ENCODE measurements around the gene PLA2G12A.

DNA sequence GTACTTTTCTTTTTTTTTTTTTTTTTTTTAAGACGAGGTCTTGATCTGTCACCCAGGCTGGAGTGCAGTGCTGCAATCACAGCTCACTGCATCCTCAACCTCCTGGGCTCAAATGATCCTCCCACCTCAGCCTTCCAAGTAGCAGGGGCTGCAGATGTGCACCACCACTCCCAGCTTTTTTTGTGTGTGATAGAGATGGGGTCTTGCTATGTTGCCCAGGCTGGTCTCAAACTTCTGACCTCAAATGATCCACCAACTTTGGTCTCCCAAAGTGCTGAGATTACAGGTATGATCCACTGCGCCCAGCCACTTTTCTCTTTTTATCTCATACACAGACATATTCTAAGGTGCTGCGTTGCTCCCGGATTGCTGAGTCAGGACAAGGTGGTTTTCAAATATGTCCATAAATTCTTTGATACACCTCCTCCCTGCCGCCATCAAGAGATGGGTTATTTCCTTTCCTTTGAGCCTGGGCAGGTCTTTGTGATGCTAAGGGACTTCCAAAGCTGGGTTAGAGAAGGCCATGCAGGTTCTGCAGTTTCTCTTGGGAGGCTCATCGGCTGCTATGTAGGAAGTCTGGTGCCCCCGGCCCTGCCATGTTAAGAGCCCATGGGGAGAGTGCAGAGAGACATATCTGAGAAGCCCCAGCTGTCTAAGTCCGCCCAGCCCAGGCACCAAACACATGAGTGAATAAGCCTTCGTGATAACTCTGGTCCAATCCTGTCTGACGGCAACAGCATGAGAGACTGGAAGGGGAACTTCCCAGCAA lies 8.4 kb upstream of the PLA2G12A start:
- no peak for TF ChIP-seq TCF12 (IDR thresholded peaks at IDR 0.05)
- TF ChIP-seq, protein P1, sequence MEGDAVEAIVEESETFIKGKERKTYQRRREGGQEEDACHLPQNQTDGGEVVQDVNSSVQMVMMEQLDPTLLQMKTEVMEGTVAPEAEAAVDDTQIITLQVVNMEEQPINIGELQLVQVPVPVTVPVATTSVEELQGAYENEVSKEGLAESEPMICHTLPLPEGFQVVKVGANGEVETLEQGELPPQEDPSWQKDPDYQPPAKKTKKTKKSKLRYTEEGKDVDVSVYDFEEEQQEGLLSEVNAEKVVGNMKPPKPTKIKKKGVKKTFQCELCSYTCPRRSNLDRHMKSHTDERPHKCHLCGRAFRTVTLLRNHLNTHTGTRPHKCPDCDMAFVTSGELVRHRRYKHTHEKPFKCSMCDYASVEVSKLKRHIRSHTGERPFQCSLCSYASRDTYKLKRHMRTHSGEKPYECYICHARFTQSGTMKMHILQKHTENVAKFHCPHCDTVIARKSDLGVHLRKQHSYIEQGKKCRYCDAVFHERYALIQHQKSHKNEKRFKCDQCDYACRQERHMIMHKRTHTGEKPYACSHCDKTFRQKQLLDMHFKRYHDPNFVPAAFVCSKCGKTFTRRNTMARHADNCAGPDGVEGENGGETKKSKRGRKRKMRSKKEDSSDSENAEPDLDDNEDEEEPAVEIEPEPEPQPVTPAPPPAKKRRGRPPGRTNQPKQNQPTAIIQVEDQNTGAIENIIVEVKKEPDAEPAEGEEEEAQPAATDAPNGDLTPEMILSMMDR (IDR thresholded peaks at IDR 0.05) = no peak
- TF ChIP-seq, protein P2, sequence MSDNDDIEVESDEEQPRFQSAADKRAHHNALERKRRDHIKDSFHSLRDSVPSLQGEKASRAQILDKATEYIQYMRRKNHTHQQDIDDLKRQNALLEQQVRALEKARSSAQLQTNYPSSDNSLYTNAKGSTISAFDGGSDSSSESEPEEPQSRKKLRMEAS (IDR thresholded peaks at IDR 0.05; ENCODE audit: low read depth) = no peak
- TF ChIP-seq, protein P3, sequence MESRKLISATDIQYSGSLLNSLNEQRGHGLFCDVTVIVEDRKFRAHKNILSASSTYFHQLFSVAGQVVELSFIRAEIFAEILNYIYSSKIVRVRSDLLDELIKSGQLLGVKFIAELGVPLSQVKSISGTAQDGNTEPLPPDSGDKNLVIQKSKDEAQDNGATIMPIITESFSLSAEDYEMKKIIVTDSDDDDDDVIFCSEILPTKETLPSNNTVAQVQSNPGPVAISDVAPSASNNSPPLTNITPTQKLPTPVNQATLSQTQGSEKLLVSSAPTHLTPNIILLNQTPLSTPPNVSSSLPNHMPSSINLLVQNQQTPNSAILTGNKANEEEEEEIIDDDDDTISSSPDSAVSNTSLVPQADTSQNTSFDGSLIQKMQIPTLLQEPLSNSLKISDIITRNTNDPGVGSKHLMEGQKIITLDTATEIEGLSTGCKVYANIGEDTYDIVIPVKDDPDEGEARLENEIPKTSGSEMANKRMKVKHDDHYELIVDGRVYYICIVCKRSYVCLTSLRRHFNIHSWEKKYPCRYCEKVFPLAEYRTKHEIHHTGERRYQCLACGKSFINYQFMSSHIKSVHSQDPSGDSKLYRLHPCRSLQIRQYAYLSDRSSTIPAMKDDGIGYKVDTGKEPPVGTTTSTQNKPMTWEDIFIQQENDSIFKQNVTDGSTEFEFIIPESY (IDR thresholded peaks at IDR 0.05; ENCODE audit: borderline replicate concordance, low read depth) = no peak
- no peak for TF ChIP-seq GABPA (IDR thresholded peaks at IDR 0.05; ENCODE audit: low read depth)
- TF ChIP-seq MEF2A (IDR thresholded peaks at IDR 0.05; ENCODE audit: borderline replicate concordance, low read depth) = no peak
- TF ChIP-seq RAD21 (IDR thresholded peaks at IDR 0.05; ENCODE audit: low read length) = no peak
- no peak for TF ChIP-seq FOXJ3 (CRISPR knock-in tag; IDR thresholded peaks at IDR 0.05)
- no peak for TF ChIP-seq SIN3A (IDR thresholded peaks at IDR 0.05; ENCODE audit: borderline replicate concordance, low read depth, low read length)
- no peak for TF ChIP-seq EP300 (IDR thresholded peaks at IDR 0.05; ENCODE audit: borderline replicate concordance in 1 of 2, low read depth in 1 of 2, low read length in 1 of 2)
- no peak for TF ChIP-seq RFX5 (IDR thresholded peaks at IDR 0.05; ENCODE audit: low read length)
- TF ChIP-seq NFIC (IDR thresholded peaks at IDR 0.05; ENCODE audit: borderline replicate concordance) = no peak
- no peak for TF ChIP-seq POLR2AphosphoS5 (IDR thresholded peaks at IDR 0.05; ENCODE audit: low read depth, low read length)

All from SK-N-SH (cell line).